ENCODE measurements around the gene MAGEA2.
"Not testable (repeated sequence)": the region's sequence is repeated elsewhere in the genome, so short reads cannot be mapped to it uniquely, and the experiment has no call there.

The MAGEA2 gene

DNA sequence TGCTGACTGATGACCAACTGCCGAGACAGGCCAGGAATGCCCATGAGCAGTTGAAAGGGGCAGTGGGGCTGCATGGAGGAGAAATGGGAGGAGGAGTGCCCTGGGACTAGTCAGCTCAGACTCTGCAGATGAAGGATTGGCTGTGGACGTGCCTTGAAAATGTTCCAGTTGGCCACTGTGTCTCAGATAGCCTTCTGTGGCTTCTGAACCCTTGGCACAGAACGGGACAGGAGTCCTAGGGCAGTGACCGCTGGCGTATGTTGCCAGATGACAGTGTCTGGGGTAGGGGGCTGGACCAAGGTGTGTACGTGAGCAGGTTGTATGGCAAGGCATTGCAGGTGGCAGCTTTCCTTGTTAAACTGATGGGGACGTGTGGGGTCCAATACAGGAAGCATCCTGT lies 47.1 kb downstream of the MAGEA2 start:
- not testable (repeated sequence) for H3K27ac ChIP-seq (ENCODE audit: insufficient read depth, low read length, poor library complexity, severe bottlenecking); H3K36me3 ChIP-seq (ENCODE audit: control insufficient read depth, insufficient read depth, low read length); DNase-seq; H3K4me3 ChIP-seq (ENCODE audit: insufficient read depth, low read depth, low read length, poor library complexity, severe bottlenecking); H3K27me3 ChIP-seq (replicated peaks; ENCODE audit: control insufficient read depth, insufficient read depth, low read length, poor library complexity, severe bottlenecking); H3K9me3 ChIP-seq (ENCODE audit: control insufficient read depth, low read length); H3K4me1 ChIP-seq (ENCODE audit: control insufficient read depth, insufficient read depth, low read length, poor library complexity, severe bottlenecking)

DNA sequence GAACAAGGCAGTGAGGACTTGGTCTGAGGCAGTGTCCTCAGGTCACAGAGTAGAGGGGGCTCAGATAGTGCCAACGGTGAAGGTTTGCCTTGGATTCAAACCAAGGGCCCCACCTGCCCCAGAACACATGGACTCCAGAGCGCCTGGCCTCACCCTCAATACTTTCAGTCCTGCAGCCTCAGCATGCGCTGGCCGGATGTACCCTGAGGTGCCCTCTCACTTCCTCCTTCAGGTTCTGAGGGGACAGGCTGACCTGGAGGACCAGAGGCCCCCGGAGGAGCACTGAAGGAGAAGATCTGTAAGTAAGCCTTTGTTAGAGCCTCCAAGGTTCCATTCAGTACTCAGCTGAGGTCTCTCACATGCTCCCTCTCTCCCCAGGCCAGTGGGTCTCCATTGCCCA lies 53.3 kb downstream of the MAGEA2 start:
- DNase-seq; H3K27me3 ChIP-seq (replicated peaks; ENCODE audit: control insufficient read depth, insufficient read depth, low read length, poor library complexity, severe bottlenecking); H3K36me3 ChIP-seq (ENCODE audit: control insufficient read depth, insufficient read depth, low read length); H3K4me1 ChIP-seq (ENCODE audit: control insufficient read depth, insufficient read depth, low read length, poor library complexity, severe bottlenecking); H3K27ac ChIP-seq (ENCODE audit: insufficient read depth, low read length, poor library complexity, severe bottlenecking); H3K9me3 ChIP-seq (ENCODE audit: control insufficient read depth, low read length); H3K4me3 ChIP-seq (ENCODE audit: insufficient read depth, low read depth, low read length, poor library complexity, severe bottlenecking): not testable (repeated sequence)
